ENCODE data around the gene LILRA1. TPM values are rescaled to one million over a fixed set of nuclear protein-coding genes. Genes with fewer than 3 reads are reported as not detected.
"Not testable (repeated sequence)": the region's sequence is repeated elsewhere in the genome, so short reads cannot be mapped to it uniquely, and the experiment has no call there.

Gene LILRA1
- total and polyA plus RNA-seq, 2 of the 13 experiments (the other 11 are each of a cell fraction or from before 2014, with no cell fraction given) = not detected

DNA sequence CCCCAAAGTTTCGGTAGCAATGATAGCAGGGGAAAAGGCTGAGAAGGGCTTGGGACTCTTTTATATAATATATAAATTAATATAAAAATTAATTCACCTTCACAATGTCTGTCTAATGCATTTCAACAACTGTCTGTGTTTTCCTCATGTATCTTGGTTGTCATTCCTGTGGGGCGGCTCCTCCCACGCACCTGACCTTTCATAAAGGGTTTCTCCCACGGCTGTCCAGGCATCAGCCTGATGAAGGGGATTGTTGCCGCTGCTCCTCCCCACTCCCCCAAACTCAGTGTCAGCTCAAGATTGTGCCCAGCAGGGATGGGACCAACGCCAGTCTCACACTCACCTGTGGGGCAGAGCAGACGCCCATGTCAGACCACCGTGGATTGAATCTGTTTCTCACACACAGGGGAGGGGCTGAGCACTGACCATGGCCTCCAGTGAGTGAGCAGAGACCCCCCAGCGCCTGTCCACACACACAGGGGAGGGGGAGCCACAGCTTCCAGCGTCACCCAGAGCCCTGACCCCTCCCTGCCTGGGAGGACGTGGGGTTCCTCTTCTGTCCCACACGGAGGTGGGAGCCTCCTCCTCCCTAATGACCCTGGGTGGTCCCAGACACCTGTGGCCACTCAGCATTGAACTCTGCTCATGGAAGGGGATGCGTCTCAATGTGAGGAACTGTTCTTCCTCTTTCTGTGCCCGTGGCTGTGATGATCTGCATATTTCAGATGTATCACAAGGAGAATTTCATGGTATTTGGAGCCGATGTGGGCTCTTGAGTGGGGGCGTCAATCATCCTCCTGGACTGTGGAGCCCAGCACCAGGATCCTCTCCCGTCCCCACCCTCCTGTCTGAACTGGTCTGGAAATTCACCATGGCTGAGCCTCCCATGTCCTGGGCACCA is 21.5 kb upstream of the LILRA1 start:
- FAIRE-seq; H3K27ac ChIP-seq (ENCODE audit: extremely low read length, insufficient read depth, low read length); BruUV-seq (replicated peaks); POLR2A ChIA-PET; CTCF ChIA-PET (ENCODE audit: low intra/inter-chr PET ratio, low total read pairs); H4K20me1 ChIP-seq (ENCODE audit: insufficient read depth, low read length); H3K27me3 ChIP-seq (ENCODE audit: control insufficient read depth in 1 of 2, insufficient read depth in 2 of 2, low read length in 2 of 2); H3K4me1 ChIP-seq (ENCODE audit: insufficient read depth, low read length); H3K36me3 ChIP-seq (replicated peaks in 1 of 2; ENCODE audit: control insufficient read depth in 1 of 2, insufficient read depth in 2 of 2, low read length in 2 of 2); intact Hi-C loops (cut with micrococcal nuclease; ENCODE audit: unreplicated experiment); H3K79me2 ChIP-seq (ENCODE audit: insufficient read depth, low read length); ATAC-seq; in situ Hi-C loops (cut with HindIII; ENCODE audit: extremely low pct_ligation_motif_present, low pct_unique_long_range_greater_than_20kb); H3K9me3 ChIP-seq (ENCODE audit: low read length); DNase-seq (ENCODE audit: low spot score); H3K4me3 ChIP-seq (replicated peaks in 1 of 3; ENCODE audit: insufficient read depth in 1 of 3, low read depth in 2 of 3, low read length in 3 of 3); H3K9ac ChIP-seq (ENCODE audit: insufficient read depth, low read depth, low read length); H3K4me2 ChIP-seq (ENCODE audit: low read depth, low read length); H2AFZ ChIP-seq (ENCODE audit: low read length): not testable (repeated sequence)
- WGBS (ENCODE audit: low lambda C conversion rate) = 29% methylated on average over 12 of the region's 17 CpGs

DNA sequence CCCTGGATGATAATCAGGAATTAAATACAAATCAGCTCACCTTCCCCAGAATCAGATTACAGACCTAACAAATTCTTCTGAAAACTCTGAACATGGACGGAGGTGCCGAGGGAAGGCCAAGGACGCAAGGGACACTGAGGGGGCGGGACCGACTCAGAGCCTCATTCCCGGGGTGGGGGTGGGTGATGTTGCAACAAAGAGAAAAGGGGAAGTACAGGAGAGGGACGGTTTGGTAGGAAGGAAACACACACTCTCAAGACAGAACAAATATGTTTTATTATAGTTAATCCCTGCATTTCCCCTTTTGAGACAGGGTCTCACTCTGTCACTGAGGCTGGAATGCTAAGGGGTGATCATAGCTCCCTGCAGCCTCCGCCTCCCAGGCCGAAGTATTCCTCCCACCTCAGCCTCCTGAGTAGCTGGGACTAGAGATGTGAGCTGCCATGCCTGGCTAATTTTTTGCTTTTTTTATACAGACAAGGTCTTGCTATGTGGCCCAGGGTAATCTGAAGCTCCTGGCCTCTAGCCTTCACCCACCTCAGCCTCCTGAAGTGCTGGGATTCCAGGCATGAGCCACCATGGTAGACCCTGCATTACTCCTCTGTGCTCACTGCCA is 20.6 kb upstream of the LILRA1 start:
- Histone ChIP-seq H3K36me3 (replicated peaks in 1 of 2; ENCODE audit: control insufficient read depth in 1 of 2, insufficient read depth in 2 of 2, low read length in 2 of 2) (no peaks in the 10 kb centered on the region), H3K27ac (ENCODE audit: extremely low read length, insufficient read depth, low read length) (no peak overlapping the region), H3K27me3 (ENCODE audit: control insufficient read depth in 1 of 2, insufficient read depth in 2 of 2, low read length in 2 of 2) (peaks cover 0 to 1% of the 10 kb centered on the region in 2 experiments; a peak in 2 of 5 replicates), H2AFZ (ENCODE audit: low read length) (no peak overlapping the region), H4K20me1 (ENCODE audit: insufficient read depth, low read length) (no peaks in the 10 kb centered on the region), H3K79me2 (ENCODE audit: insufficient read depth, low read length) (no peaks in the 10 kb centered on the region), H3K9ac (ENCODE audit: insufficient read depth, low read depth, low read length) (no peak overlapping the region), H3K4me3 (replicated peaks in 1 of 3; ENCODE audit: insufficient read depth in 1 of 3, low read depth in 2 of 3, low read length in 3 of 3) (no peak overlapping the region), H3K4me1 (ENCODE audit: insufficient read depth, low read length) (no peaks in the 10 kb centered on the region), H3K4me2 (ENCODE audit: low read depth, low read length) (no peak overlapping the region), H3K9me3 (ENCODE audit: low read length) (no peaks in the 10 kb centered on the region)
- POLR2A ChIA-PET = no interaction called here
- DNase-seq (ENCODE audit: low spot score) (no peak), ATAC-seq (no peak), FAIRE-seq (no peak)
- CTCF ChIA-PET (ENCODE audit: low intra/inter-chr PET ratio, low total read pairs) = no interaction called here
- in situ Hi-C loops (cut with HindIII; ENCODE audit: extremely low pct_ligation_motif_present, low pct_unique_long_range_greater_than_20kb) (no loop called here), intact Hi-C loops (cut with micrococcal nuclease; ENCODE audit: unreplicated experiment) (no loop called here)
- BruUV-seq (replicated peaks) = no TSS peak
- TF ChIP-seq NFKB2 (CRISPR knock-in tag; IDR thresholded peaks at IDR 0.05; ENCODE audit: borderline replicate concordance) (no peak), EP300 (IDR thresholded peaks at IDR 0.05; ENCODE audit: low read depth in 2 of 2, low read length in 2 of 2) (no peak), EP300 (CRISPR knock-in tag; IDR thresholded peaks at IDR 0.05; ENCODE audit: borderline replicate concordance) (no peak), HMGA1 (CRISPR knock-in tag; conservative IDR thresholded peaks at IDR 0.05) (no peak), MXI1 (IDR thresholded peaks at IDR 0.05; ENCODE audit: borderline replicate concordance, low read depth, low read length) (no peak), PAF1 (CRISPR knock-in tag; IDR thresholded peaks at IDR 0.05) (no peak), ZNF451 (CRISPR knock-in tag; IDR thresholded peaks at IDR 0.05) (no peak), KDM2A (CRISPR knock-in tag; IDR thresholded peaks at IDR 0.05; ENCODE audit: borderline replicate concordance, low read depth) (no peak), ZNF10 (CRISPR knock-in tag; IDR thresholded peaks at IDR 0.05; ENCODE audit: borderline replicate concordance, low read depth) (no peak), JARID2 (CRISPR knock-in tag; IDR thresholded peaks at IDR 0.05; ENCODE audit: insufficient replicate concordance) (no peak)
- TF ChIP-seq, protein P1, sequence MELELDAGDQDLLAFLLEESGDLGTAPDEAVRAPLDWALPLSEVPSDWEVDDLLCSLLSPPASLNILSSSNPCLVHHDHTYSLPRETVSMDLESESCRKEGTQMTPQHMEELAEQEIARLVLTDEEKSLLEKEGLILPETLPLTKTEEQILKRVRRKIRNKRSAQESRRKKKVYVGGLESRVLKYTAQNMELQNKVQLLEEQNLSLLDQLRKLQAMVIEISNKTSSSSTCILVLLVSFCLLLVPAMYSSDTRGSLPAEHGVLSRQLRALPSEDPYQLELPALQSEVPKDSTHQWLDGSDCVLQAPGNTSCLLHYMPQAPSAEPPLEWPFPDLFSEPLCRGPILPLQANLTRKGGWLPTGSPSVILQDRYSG (CRISPR knock-in tag; IDR thresholded peaks at IDR 0.05) = no peak
- TF ChIP-seq, protein P2, sequence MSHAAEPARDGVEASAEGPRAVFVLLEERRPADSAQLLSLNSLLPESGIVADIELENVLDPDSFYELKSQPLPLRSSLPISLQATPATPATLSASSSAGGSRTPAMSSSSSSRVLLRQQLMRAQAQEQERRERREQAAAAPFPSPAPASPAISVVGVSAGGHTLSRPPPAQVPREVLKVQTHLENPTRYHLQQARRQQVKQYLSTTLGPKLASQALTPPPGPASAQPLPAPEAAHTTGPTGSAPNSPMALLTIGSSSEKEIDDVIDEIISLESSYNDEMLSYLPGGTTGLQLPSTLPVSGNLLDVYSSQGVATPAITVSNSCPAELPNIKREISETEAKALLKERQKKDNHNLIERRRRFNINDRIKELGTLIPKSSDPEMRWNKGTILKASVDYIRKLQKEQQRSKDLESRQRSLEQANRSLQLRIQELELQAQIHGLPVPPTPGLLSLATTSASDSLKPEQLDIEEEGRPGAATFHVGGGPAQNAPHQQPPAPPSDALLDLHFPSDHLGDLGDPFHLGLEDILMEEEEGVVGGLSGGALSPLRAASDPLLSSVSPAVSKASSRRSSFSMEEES (CRISPR knock-in tag; IDR thresholded peaks at IDR 0.05) = no peak
- TF ChIP-seq, protein P3, sequence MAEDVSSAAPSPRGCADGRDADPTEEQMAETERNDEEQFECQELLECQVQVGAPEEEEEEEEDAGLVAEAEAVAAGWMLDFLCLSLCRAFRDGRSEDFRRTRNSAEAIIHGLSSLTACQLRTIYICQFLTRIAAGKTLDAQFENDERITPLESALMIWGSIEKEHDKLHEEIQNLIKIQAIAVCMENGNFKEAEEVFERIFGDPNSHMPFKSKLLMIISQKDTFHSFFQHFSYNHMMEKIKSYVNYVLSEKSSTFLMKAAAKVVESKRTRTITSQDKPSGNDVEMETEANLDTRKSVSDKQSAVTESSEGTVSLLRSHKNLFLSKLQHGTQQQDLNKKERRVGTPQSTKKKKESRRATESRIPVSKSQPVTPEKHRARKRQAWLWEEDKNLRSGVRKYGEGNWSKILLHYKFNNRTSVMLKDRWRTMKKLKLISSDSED (CRISPR knock-in tag; IDR thresholded peaks at IDR 0.05) = no peak
- WGBS (ENCODE audit: low lambda C conversion rate) = 15% methylated on average over 9 of the region's 9 CpGs

Measured in HepG2 (cell line).